Nephron (organoid): ENCODE data around the gene KRTAP5-4.

Experiments
- H3K27ac Mint-ChIP-seq, 3 experiments: 2 replicates each; pipeline ENCODE4 v1.8.0; 2020; ENCODE audit warnings: mixed read lengths in 3 of 3, mild to moderate bottlenecking in 2 of 3, moderate library complexity in 1 of 3
- H3K27me3 Mint-ChIP-seq: 2 replicates; pipeline ENCODE4 v1.8.0; 2021; ENCODE audit warnings: low read depth, mild to moderate bottlenecking, moderate library complexity, mixed read lengths
- H3K36me3 Mint-ChIP-seq: 2 replicates; pipeline ENCODE4 v1.8.0; 2020; ENCODE audit warnings: low read depth, mixed read lengths
- H3K4me1 Mint-ChIP-seq: 2 replicates; pipeline ENCODE4 v1.8.0; 2020; ENCODE audit warnings: mixed read lengths
- H3K4me3 Mint-ChIP-seq, 3 experiments: 2 replicates each; pipeline ENCODE4 v1.8.0; 2020; ENCODE audit warnings: mild to moderate bottlenecking in 3 of 3, mixed read lengths in 3 of 3, moderate library complexity in 2 of 3
- H3K9me3 Mint-ChIP-seq: 2 replicates; pipeline ENCODE4 v1.8.0; 2020; ENCODE audit warnings: mixed read lengths
- TF ChIP-seq, protein P1 (sequence below), 3 experiments: fragments of 200-600 bp; sonication (generic); IDR thresholded peaks; one replicate each; pipeline ENCODE4 v1.5.0; 2021; ENCODE audit warnings: antibody characterized with exemption in 3 of 3; ENCODE audit not compliant: unreplicated experiment in 3 of 3

Gene KRTAP5-4

GRCh38 chr11:1653541-1654387 is 31.8 kb upstream of the KRTAP5-4 start:
- H3K36me3 Mint-ChIP-seq = no peaks in the 10 kb centered on the region
- peaks cover 21% of the 10 kb centered on the region for H3K27me3 Mint-ChIP-seq
- TF ChIP-seq, protein P1, sequence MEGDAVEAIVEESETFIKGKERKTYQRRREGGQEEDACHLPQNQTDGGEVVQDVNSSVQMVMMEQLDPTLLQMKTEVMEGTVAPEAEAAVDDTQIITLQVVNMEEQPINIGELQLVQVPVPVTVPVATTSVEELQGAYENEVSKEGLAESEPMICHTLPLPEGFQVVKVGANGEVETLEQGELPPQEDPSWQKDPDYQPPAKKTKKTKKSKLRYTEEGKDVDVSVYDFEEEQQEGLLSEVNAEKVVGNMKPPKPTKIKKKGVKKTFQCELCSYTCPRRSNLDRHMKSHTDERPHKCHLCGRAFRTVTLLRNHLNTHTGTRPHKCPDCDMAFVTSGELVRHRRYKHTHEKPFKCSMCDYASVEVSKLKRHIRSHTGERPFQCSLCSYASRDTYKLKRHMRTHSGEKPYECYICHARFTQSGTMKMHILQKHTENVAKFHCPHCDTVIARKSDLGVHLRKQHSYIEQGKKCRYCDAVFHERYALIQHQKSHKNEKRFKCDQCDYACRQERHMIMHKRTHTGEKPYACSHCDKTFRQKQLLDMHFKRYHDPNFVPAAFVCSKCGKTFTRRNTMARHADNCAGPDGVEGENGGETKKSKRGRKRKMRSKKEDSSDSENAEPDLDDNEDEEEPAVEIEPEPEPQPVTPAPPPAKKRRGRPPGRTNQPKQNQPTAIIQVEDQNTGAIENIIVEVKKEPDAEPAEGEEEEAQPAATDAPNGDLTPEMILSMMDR (IDR thresholded peaks at IDR 0.05; ENCODE audit: unreplicated experiment in 3 of 3) = no peak
- H3K4me1 Mint-ChIP-seq = peaks cover 44% of the 10 kb centered on the region
- H3K9me3 Mint-ChIP-seq = no peaks in the 10 kb centered on the region
- peak overlapping the region in 1 of 3 experiments; percentile 28 for H3K4me3 Mint-ChIP-seq
- H3K27ac Mint-ChIP-seq = peak overlapping the region; percentile 22 to 82 (median 66)

DNA sequence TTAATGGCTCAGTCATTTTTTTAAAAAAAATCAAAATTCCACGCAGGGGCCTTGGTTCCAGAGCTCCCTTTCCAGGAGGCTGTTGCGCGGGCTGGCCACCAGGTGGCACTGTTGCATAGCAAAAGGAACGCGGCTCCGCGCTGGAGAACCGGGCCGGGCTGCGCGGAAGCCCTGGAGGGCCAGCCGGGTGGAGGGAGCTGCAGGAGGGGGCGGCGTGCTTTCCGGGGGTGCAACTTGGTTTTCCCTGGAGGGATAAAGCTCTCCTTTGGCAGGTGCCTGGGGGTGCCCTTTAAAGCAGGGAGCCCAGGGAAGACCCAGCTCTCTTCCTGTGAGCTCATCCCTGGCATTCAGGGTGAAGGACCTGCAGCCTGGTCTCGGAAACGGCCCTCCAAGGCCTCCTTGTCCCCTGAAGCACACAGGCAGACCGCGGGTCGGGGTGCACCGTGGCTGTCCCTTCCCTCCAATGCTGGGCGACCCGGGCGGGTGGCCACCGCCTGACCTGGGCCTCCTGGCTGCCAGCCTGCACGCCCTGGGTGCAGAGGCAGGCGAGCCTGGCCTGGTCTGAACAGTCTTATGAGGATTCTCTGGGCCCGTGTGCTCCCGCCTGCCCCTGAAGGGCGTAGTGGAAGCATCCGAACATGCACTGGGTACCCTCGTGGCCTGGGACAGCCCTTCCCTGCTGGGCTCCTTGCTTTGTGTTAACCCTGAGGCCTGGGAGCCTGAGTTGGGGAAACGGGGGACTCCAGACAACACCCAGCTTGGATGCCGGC is 31.0 kb upstream of the KRTAP5-4 start:
- H3K27me3 Mint-ChIP-seq = peaks cover 19% of the 10 kb centered on the region

DNA sequence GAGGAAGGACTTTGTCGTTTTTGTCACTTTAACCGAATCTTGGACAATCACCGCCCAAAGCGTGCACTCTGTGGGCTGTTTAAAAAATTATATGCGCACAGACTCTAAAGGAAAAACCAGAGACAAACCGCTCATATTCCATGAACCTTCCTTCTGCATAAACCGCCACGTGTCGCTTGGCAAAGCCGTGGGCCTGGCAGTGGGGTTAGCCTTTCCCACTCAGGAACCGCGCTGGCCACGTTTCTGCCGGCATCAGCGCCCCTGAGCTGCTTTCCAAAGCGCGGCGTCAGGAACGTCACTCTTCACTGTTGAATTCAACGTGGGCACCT is 30.5 kb upstream of the KRTAP5-4 start:
- H3K4me1 Mint-ChIP-seq = peaks cover 44% of the 10 kb centered on the region
- peaks cover 18% of the 10 kb centered on the region for H3K27me3 Mint-ChIP-seq
- no peaks in the 10 kb centered on the region for H3K9me3 Mint-ChIP-seq
- H3K27ac Mint-ChIP-seq = no peak overlapping the region
- no peaks in the 10 kb centered on the region for H3K36me3 Mint-ChIP-seq
- H3K4me3 Mint-ChIP-seq = no peak overlapping the region
- TF ChIP-seq, protein P1 (IDR thresholded peaks at IDR 0.05; ENCODE audit: unreplicated experiment in 3 of 3) = no peak

More for the DNA sequence above, 31.0 kb upstream of the KRTAP5-4 start:
- H3K4me3 Mint-ChIP-seq = no peak overlapping the region
- H3K36me3 Mint-ChIP-seq = no peaks in the 10 kb centered on the region
- H3K4me1 Mint-ChIP-seq = peaks cover 44% of the 10 kb centered on the region
- no peak overlapping the region for H3K27ac Mint-ChIP-seq
- no peaks in the 10 kb centered on the region for H3K9me3 Mint-ChIP-seq
- TF ChIP-seq, protein P1 (IDR thresholded peaks at IDR 0.05; ENCODE audit: unreplicated experiment in 3 of 3) = peak; percentile 98 to 99 (median 98)

DNA sequence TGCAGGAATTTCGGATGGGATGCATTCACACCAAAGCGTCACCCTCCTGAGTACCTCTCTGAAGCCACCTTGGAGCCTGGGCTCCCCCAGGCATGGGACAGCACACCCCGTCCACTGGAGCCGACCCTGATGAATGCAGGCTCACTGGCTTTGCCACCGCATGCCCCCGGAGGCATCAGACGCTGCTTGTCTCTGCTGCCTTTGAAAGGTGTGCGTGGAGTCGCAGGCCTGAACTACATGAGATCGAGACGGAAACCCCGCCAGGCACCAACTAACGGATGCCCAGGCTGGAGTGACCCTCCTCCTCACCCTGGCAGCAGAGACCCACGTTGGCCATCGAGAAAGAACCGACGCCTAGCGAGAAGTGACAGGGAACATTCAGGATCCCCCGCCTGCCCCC is 30.1 kb upstream of the KRTAP5-4 start:
- Mint-ChIP-seq H3K4me3 (no peak overlapping the region), H3K36me3 (no peaks in the 10 kb centered on the region), H3K4me1 (peaks cover 44% of the 10 kb centered on the region), H3K9me3 (no peaks in the 10 kb centered on the region), H3K27me3 (peaks cover 18% of the 10 kb centered on the region), H3K27ac (no peak overlapping the region)
- TF ChIP-seq, protein P1 (IDR thresholded peaks at IDR 0.05; ENCODE audit: unreplicated experiment in 3 of 3) = no peak

GRCh38 chr11:1651411-1651980 is 29.6 kb upstream of the KRTAP5-4 start:
- Mint-ChIP-seq H3K36me3 (no peaks in the 10 kb centered on the region), H3K27me3 (peaks cover 18% of the 10 kb centered on the region), H3K4me1 (peaks cover 43% of the 10 kb centered on the region), H3K4me3 (no peak overlapping the region), H3K9me3 (no peaks in the 10 kb centered on the region), H3K27ac (peak overlapping the region in 1 of 3 experiments; percentile 7)
- TF ChIP-seq, protein P1 (IDR thresholded peaks at IDR 0.05; ENCODE audit: unreplicated experiment in 3 of 3) = no peak
